Measurements from ENCODE around the gene TCHP. TPM values are rescaled to one million over a fixed set of nuclear protein-coding genes. Genes with fewer than 3 reads are reported as not detected.
A peak's percentile ranks its signal among the peaks of the same experiment; 100 is the strongest.
"Not testable (repeated sequence)": the region's sequence is repeated elsewhere in the genome, so short reads cannot be mapped to it uniquely, and the experiment has no call there.

TCHP gene
- polyA plus RNA-seq (2013, experiment 1 of 2), result 17.3 TPM
- 17.6 TPM for polyA plus RNA-seq (2013, experiment 2 of 2)

- WGBS, 2 donors (ENCODE audit: extremely low coverage in 2 of 2, insufficient read length in 2 of 2, insufficient replicate concordance in 1 of 2), result no CpG with 5 or more reads among the region's 69 CpGs
- Histone ChIP-seq H3K18ac (ENCODE audit: low read length) (peak within 1 kb of the TSS; percentile 16), H3K4me1 (ENCODE audit: control insufficient read depth in 2 of 2, insufficient read depth in 1 of 2, low read depth in 1 of 2, low read length in 2 of 2) (peaks cover 3 to 5% of the 10 kb centered on the region in 2 donors), H3K14ac (ENCODE audit: low read length) (peak within 1 kb of the TSS; percentile 5), H3K79me1 (ENCODE audit: low read depth, low read length) (no peaks in the 10 kb centered on the region), H2BK5ac (ENCODE audit: low read length) (no peak within 1 kb of the TSS), H4K8ac (ENCODE audit: low read depth, low read length) (no peak within 1 kb of the TSS), H2AK5ac (ENCODE audit: low read depth, low read length) (no peak within 1 kb of the TSS), H3K4ac (ENCODE audit: low read length) (no peak within 1 kb of the TSS), H2BK15ac (ENCODE audit: low read length) (no peak within 1 kb of the TSS), H3K27ac (replicated peaks; ENCODE audit: low read length) (peak within 1 kb of the TSS; percentile 53), H2BK12ac (ENCODE audit: low read length) (no peak within 1 kb of the TSS), H3K27me3 (ENCODE audit: control insufficient read depth in 3 of 3, insufficient read depth in 3 of 3, low read depth in 1 of 3, low read length in 3 of 3) (peaks cover 0 to 1% (median 0%) of the 10 kb centered on the region in 3 experiments), H3K4me2 (ENCODE audit: insufficient read depth, low read length, poor library complexity, severe bottlenecking) (peak within 1 kb of the TSS; percentile 70), H3K4me3 (ENCODE audit: low read length in 2 of 2) (peak within 1 kb of the TSS; percentile 66 to 93), H3K23ac (ENCODE audit: low read depth, low read length, poor library complexity) (peak within 1 kb of the TSS; percentile 87), H3K9me3 (replicated peaks in 1 of 2; ENCODE audit: control insufficient read depth in 2 of 2, insufficient read depth in 1 of 2, low read depth in 1 of 2, low read length in 2 of 2) (no peaks in the 10 kb centered on the region), H2BK120ac (ENCODE audit: low read depth, low read length) (no peak within 1 kb of the TSS), H2AFZ (ENCODE audit: low read length) (peak within 1 kb of the TSS; percentile 90), H4K91ac (ENCODE audit: low read depth, low read length, poor library complexity) (no peak within 1 kb of the TSS), H3K9ac (ENCODE audit: low read depth, low read length, poor library complexity) (peak within 1 kb of the TSS; percentile 85), H3K36me3 (replicated peaks in 1 of 2; ENCODE audit: control insufficient read depth in 2 of 2, insufficient read depth in 2 of 2, low read length in 2 of 2) (peaks cover 18 to 24% of the 10 kb centered on the region in 2 donors)
- peak; percentile 78 for DNase-seq (ENCODE audit: low spot score)
Measured at GRCh38 chr12:109899783-109900751, at the start of gene TCHP. TSS of gene TCHP (plus strand) at chr12:109900274. CDS start at chr12:109903027, 2,753 bp downstream.

DNA sequence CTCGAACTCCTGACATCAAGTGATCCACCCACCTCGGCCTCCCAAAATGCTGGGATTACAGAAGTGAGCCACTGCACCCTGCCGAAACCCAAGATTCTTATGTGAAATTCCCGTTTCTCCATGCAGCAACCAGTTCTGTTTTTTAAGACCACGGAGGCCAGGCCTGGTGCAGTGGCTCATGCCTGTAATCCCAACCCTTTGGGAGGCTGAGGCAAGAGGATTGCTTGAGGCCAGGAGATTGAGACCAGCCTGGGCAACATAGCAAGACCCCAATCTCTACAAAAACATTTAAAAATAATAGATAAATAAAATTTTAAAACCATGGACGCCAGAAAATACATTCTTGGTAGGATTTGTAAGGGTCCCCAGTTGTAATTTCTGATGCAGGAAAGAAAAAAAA is 49.6 kb upstream of the TCHP start:
- H4K91ac ChIP-seq (ENCODE audit: low read depth, low read length, poor library complexity), result not testable (repeated sequence)

GRCh38 chr12:109855377-109855776 is 44.7 kb upstream of the TCHP start:
- WGBS, 2 donors (ENCODE audit: extremely low coverage in 2 of 2, insufficient read length in 2 of 2, insufficient replicate concordance in 1 of 2), result no CpG with 5 or more reads among the region's 14 CpGs
- no peak overlapping the region for H3K27ac ChIP-seq (replicated peaks; ENCODE audit: low read length)

More for the DNA sequence above, 49.6 kb upstream of the TCHP start:
- H2BK15ac ChIP-seq (ENCODE audit: low read length); H3K27me3 ChIP-seq (ENCODE audit: control insufficient read depth in 3 of 3, insufficient read depth in 3 of 3, low read depth in 1 of 3, low read length in 3 of 3); H3K9ac ChIP-seq (ENCODE audit: low read depth, low read length, poor library complexity); H3K4me3 ChIP-seq (ENCODE audit: low read length in 2 of 2); H3K4me2 ChIP-seq (ENCODE audit: insufficient read depth, low read length, poor library complexity, severe bottlenecking); H3K4ac ChIP-seq (ENCODE audit: low read length); DNase-seq (ENCODE audit: low spot score); H2BK12ac ChIP-seq (ENCODE audit: low read length); H3K9me3 ChIP-seq (replicated peaks in 1 of 2; ENCODE audit: control insufficient read depth in 2 of 2, insufficient read depth in 1 of 2, low read depth in 1 of 2, low read length in 2 of 2); H3K27ac ChIP-seq (replicated peaks; ENCODE audit: low read length); H2AK5ac ChIP-seq (ENCODE audit: low read depth, low read length); H3K14ac ChIP-seq (ENCODE audit: low read length); H3K23ac ChIP-seq (ENCODE audit: low read depth, low read length, poor library complexity); H2AFZ ChIP-seq (ENCODE audit: low read length); H4K8ac ChIP-seq (ENCODE audit: low read depth, low read length); H3K4me1 ChIP-seq (ENCODE audit: control insufficient read depth in 2 of 2, insufficient read depth in 1 of 2, low read depth in 1 of 2, low read length in 2 of 2); H3K18ac ChIP-seq (ENCODE audit: low read length); H3K79me1 ChIP-seq (ENCODE audit: low read depth, low read length); H2BK5ac ChIP-seq (ENCODE audit: low read length); H2BK120ac ChIP-seq (ENCODE audit: low read depth, low read length): not testable (repeated sequence)
- no CpG with 5 or more reads among the region's 6 CpGs for WGBS, 2 donors (ENCODE audit: extremely low coverage in 2 of 2, insufficient read length in 2 of 2, insufficient replicate concordance in 1 of 2)
- peaks cover 8 to 19% of the 10 kb centered on the region in 2 donors for H3K36me3 ChIP-seq (replicated peaks in 1 of 2; ENCODE audit: control insufficient read depth in 2 of 2, insufficient read depth in 2 of 2, low read length in 2 of 2)

GRCh38 chr12:109857715-109858114 is 42.4 kb upstream of the TCHP start:
- H3K4me1 ChIP-seq (ENCODE audit: control insufficient read depth in 2 of 2, insufficient read depth in 1 of 2, low read depth in 1 of 2, low read length in 2 of 2), result no peaks in the 10 kb centered on the region
- H3K4me2 ChIP-seq (ENCODE audit: insufficient read depth, low read length, poor library complexity, severe bottlenecking), result no peak overlapping the region
- H2AFZ ChIP-seq (ENCODE audit: low read length), result no peak overlapping the region
- H3K23ac ChIP-seq (ENCODE audit: low read depth, low read length, poor library complexity), result no peak overlapping the region
- no peak overlapping the region for H2BK120ac ChIP-seq (ENCODE audit: low read depth, low read length)
- no peak overlapping the region for H4K8ac ChIP-seq (ENCODE audit: low read depth, low read length)
- H3K4me3 ChIP-seq (ENCODE audit: low read length in 2 of 2), result no peak overlapping the region
- WGBS, 2 donors (ENCODE audit: extremely low coverage in 2 of 2, insufficient read length in 2 of 2, insufficient replicate concordance in 1 of 2), result no CpG with 5 or more reads among the region's 6 CpGs
- no peak overlapping the region for H3K18ac ChIP-seq (ENCODE audit: low read length)
- H3K79me1 ChIP-seq (ENCODE audit: low read depth, low read length), result peaks cover 3% of the 10 kb centered on the region
- H2BK15ac ChIP-seq (ENCODE audit: low read length), result no peak overlapping the region
- H2BK12ac ChIP-seq (ENCODE audit: low read length), result no peak overlapping the region
- no peak overlapping the region for H3K4ac ChIP-seq (ENCODE audit: low read length)
- no peak overlapping the region for H3K14ac ChIP-seq (ENCODE audit: low read length)
- H4K91ac ChIP-seq (ENCODE audit: low read depth, low read length, poor library complexity), result no peak overlapping the region
- peaks cover 14 to 33% of the 10 kb centered on the region in 2 donors for H3K36me3 ChIP-seq (replicated peaks in 1 of 2; ENCODE audit: control insufficient read depth in 2 of 2, insufficient read depth in 2 of 2, low read length in 2 of 2)
- DNase-seq (ENCODE audit: low spot score), result no peak
- peak overlapping the region; percentile 24 for H3K9ac ChIP-seq (ENCODE audit: low read depth, low read length, poor library complexity)
- H3K9me3 ChIP-seq (replicated peaks in 1 of 2; ENCODE audit: control insufficient read depth in 2 of 2, insufficient read depth in 1 of 2, low read depth in 1 of 2, low read length in 2 of 2), result no peaks in the 10 kb centered on the region
- no peak overlapping the region for H3K27ac ChIP-seq (replicated peaks; ENCODE audit: low read length)
- H2AK5ac ChIP-seq (ENCODE audit: low read depth, low read length), result no peak overlapping the region
- no peak overlapping the region for H2BK5ac ChIP-seq (ENCODE audit: low read length)
- no peaks in the 10 kb centered on the region for H3K27me3 ChIP-seq (ENCODE audit: control insufficient read depth in 3 of 3, insufficient read depth in 3 of 3, low read depth in 1 of 3, low read length in 3 of 3)

More at GRCh38 chr12:109855377-109855776, 44.7 kb upstream of the TCHP start:
- Histone ChIP-seq H3K27me3 (ENCODE audit: control insufficient read depth in 3 of 3, insufficient read depth in 3 of 3, low read depth in 1 of 3, low read length in 3 of 3) (no peaks in the 10 kb centered on the region), H3K4me1 (ENCODE audit: control insufficient read depth in 2 of 2, insufficient read depth in 1 of 2, low read depth in 1 of 2, low read length in 2 of 2) (no peaks in the 10 kb centered on the region), H3K79me1 (ENCODE audit: low read depth, low read length) (no peaks in the 10 kb centered on the region), H2BK120ac (ENCODE audit: low read depth, low read length) (no peak overlapping the region), H4K8ac (ENCODE audit: low read depth, low read length) (peak overlapping the region; percentile 65), H3K14ac (ENCODE audit: low read length) (peak overlapping the region; percentile 56), H2BK5ac (ENCODE audit: low read length) (no peak overlapping the region), H3K4ac (ENCODE audit: low read length) (no peak overlapping the region), H3K23ac (ENCODE audit: low read depth, low read length, poor library complexity) (no peak overlapping the region), H3K4me2 (ENCODE audit: insufficient read depth, low read length, poor library complexity, severe bottlenecking) (no peak overlapping the region), H4K91ac (ENCODE audit: low read depth, low read length, poor library complexity) (no peak overlapping the region), H3K36me3 (replicated peaks in 1 of 2; ENCODE audit: control insufficient read depth in 2 of 2, insufficient read depth in 2 of 2, low read length in 2 of 2) (peaks cover 16 to 40% of the 10 kb centered on the region in 2 donors), H3K4me3 (ENCODE audit: low read length in 2 of 2) (no peak overlapping the region), H2BK15ac (ENCODE audit: low read length) (no peak overlapping the region), H3K9me3 (replicated peaks in 1 of 2; ENCODE audit: control insufficient read depth in 2 of 2, insufficient read depth in 1 of 2, low read depth in 1 of 2, low read length in 2 of 2) (no peaks in the 10 kb centered on the region), H2AFZ (ENCODE audit: low read length) (no peak overlapping the region), H3K9ac (ENCODE audit: low read depth, low read length, poor library complexity) (peak overlapping the region; percentile 21), H2BK12ac (ENCODE audit: low read length) (peak overlapping the region; percentile 22), H3K18ac (ENCODE audit: low read length) (no peak overlapping the region), H2AK5ac (ENCODE audit: low read depth, low read length) (no peak overlapping the region)
- DNase-seq (ENCODE audit: low spot score), result no peak
